Head of caudate nucleus (tissue), 42 donors: Measurements from ENCODE around the gene RNF157.

Experiments
- DNase-seq, 42 donors: peaks; one replicate each; pipeline versions ENCODE4 v3.0.0 to v3.0.0-alpha.2; 2020 to 2021; ENCODE audit warnings: mixed read lengths in 7 of 42
- intact Hi-C: fragments of 100-400 bp; cut with DNase I; formaldehyde crosslinking; loops from one replicate; pipeline ENCODE4 v1.15.0; 2022

RNF157 gene

DNA sequence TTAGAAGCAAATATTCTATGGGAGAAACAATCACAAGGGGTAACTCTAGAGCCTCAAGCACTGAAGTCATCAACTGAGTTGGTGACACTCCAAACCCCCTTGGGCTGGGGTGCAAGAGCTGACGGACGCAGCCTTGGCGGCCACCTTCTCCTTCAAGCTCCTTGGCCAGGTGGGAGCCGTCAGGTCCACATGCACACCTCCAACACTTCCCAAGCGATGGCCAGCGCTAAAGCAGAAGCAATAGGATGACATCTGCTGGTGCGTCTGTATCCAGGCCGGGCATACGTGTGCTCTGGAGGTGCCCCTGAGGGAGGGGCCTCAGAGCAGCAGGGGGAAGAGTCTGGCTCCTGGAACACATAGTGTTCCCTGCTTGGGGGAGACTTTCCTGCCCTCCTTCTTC, 87.1 kb downstream of the RNF157 start:
- intact Hi-C loops, result no loop called here
- peak in 2 of 42 donors; percentile 3 to 21 for DNase-seq

DNA sequence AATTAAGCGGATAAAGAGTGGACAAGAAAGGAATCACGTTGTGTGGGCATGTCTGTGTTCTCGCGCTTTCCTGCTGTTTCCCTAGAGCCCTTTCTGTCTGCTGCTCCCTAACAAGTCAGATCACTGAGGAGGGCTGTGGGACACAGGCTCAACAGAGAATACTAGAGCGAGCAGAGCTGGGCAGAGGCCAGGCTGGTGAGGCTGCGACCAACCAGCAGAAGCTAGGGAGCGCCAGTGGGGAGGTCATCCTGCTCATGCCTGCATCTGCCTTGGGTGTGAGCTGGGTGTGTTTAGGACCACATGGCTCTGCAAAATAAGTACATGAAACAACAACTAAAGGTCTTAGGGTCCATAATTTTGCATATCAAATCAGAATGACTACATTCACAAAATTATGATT, 87.7 kb downstream of the RNF157 start:
- intact Hi-C loops, result no loop called here
- peak in 7 of 42 donors; percentile 28 to 56 (median 43) for DNase-seq

DNA sequence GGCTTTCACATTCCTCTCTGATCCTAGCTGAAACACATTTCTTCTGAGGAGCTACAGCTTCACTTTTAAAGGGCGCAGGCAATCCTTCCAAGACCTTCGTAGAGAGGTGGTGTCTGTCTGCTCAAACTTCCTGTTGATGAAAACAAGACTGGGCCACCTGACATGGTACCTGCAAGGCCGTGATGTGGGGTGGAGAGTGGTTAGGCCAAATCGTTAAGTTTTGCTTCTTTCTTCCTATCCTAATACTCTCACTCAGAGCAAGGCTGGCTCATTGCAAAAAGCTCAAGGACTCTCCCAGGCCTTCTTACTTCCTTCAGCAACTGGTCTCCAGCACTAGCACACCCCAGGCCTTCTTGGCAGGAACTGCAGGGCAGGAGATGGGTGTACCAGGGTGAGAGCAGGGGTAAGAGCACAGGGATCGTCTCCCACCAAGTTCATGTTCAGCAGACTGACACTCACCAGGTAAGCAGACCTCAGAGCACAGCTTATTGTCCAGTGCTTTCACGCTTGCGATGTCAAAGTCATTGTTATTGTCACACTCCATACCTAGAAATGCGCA, 88.3 kb downstream of the RNF157 start:
- intact Hi-C loops, result no loop called here
- peak in 1 of 42 donors; percentile 3 for DNase-seq

DNA sequence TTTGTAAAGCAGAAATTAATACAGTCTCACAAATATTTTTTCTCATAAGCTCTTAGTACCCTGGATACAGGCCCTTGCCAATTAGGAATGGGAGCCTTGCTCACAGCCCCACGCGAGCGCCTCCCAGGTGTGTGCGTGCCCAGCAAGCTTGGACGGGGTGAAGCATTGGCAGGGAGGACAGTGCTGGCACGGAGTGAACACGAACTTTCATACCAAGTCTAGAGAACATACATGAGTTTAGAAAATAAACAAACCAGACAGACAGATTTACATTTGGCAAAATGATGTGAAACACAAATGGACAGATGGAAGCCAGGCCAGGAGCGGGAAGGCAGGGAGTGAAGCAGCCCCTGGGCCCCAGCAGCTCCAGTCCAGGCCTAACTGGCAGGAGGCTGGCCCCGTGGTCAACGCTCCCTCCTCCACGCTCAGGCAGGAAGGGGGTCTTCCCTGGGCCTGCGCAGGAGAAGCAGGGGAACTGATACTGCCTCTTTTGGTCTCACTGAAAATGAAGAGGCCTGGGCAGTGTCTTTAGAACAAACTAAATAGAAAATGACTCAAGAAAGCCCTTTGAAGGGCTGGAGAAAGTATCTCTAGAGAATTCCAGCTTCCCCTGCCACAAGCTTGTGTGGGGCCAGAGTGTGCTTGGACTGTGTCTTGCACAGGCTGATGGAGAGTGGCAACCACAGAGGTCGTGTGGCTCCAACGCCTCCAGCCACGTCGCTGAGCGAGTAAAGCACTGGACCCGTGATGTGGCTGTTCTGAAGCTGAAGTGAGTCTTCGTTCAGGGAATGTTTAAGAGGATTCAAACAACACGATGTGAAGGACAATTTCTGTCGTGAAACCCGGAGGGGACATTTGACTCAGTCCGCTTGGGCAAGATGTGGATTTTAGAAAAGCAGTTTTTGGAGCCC, 89.3 kb downstream of the RNF157 start:
- DNase-seq, result peak in 2 of 42 donors; percentile 23 to 42
- intact Hi-C loops, result no loop called here

DNA sequence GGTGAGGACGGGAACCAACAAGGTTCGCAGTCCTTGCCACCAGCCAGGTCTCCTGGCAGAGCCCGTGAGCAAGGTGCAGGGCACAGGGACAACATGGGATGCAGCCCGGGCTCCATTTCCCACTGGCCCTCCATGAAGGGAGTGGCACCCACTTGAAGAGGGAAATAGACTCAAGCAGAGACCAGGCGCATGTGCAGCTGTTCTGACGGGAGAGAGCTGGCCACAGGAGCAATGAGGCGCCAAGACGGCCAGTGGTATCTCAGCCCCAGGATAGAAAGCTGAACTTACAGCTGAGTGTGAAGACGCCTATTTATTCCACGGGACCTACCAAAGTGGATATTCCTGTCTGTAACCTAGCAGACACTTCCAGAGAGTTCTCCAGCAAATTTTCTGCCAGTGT, 91.1 kb downstream of the RNF157 start:
- no peak for DNase-seq
- intact Hi-C loops, result no loop called here

DNA sequence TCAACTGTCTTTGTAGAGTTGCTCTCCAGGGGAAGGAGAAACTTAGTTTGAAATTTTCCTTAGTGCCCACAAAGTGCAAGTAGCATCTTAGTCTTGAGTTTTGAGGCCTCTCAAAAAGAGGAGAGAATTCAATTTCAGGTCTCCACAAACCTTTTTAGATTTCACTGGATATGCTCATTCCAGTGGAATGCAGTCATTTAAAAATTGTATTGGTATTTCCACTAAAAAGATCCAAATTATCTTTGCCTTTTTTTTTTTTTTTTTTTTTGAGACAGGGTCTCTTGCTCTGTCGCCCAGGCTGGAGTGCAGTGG, 92.3 kb downstream of the RNF157 start:
- DNase-seq, result no peak
- intact Hi-C loops, result no loop called here

DNA sequence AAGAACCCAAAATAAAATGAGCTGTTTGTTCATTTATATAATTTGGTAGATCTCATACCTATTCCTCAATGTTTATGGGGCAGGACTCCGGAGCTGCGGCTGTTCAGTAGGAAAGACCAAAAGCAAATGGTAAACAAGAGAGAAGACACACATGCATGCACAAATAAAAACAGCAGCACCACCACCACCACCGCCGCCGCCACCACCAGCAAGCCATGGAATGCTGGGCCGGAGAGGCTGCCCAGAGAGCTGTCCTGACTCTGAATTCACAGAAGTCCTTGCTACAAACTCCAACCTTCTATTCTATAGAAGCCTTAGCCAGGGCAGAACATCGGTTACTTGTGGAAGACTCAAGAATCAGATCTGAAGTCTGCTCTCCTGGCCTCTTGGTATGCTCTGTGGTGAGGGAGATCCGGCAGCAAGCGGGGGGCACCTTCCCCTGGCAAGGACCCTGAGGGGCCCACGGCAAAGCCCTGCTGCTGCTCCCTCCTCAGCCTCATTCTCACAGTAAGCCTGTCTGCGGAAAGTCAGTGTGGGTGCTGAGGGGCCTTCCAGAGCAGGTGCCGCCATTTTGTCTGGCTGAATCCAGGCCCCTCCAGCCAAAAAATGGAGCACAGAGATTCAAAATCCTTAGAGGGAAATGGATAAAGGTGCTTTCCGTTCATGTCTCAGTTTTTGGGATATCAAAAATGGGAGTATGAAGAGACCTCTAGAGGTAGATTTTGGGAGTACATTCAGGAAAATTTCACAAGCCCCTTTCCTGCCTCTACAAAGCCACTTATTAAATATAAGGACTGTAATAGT, 92.9 kb downstream of the RNF157 start:
- no peak for DNase-seq
- intact Hi-C loops, result no loop called here

DNA sequence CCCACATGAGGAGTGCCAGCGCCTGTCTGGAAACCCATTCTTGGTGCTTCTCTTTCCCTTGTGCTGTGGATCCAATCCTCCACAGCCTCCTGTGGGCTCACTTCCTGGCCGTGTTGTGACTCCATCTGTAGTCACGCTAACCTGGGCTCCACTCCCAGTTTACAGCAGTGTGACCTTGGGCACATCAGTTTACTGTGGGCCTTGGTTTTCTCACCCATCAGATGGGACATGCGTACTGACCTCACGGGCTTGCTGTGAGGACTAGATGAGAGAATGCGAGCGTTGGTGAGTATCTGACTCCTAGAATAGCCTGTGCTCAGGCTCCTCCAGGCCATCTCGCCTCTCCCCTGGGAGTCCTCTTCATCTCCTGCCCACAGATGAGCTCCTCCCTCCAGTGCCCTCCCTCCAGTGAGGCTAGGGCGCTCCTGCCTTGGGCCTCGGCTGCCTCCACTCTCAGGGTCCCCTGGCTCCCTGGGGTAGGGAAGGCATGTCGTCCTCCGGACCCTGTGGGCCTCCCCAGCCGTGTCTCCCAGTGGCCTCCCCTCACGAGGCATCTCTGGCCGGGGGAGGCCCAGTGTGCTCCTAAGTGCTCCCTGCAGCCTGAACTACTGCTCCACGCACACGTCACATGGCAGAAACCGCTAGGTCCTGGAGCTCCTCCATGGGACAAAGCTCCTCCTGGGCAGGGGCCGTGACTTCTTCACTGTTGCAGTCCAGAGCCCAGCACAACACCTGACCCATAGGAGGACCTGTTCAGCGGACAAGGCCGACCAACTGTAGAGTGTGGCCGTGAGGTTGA, 94.0 kb downstream of the RNF157 start:
- intact Hi-C loops, result no loop called here
- no peak for DNase-seq

DNA sequence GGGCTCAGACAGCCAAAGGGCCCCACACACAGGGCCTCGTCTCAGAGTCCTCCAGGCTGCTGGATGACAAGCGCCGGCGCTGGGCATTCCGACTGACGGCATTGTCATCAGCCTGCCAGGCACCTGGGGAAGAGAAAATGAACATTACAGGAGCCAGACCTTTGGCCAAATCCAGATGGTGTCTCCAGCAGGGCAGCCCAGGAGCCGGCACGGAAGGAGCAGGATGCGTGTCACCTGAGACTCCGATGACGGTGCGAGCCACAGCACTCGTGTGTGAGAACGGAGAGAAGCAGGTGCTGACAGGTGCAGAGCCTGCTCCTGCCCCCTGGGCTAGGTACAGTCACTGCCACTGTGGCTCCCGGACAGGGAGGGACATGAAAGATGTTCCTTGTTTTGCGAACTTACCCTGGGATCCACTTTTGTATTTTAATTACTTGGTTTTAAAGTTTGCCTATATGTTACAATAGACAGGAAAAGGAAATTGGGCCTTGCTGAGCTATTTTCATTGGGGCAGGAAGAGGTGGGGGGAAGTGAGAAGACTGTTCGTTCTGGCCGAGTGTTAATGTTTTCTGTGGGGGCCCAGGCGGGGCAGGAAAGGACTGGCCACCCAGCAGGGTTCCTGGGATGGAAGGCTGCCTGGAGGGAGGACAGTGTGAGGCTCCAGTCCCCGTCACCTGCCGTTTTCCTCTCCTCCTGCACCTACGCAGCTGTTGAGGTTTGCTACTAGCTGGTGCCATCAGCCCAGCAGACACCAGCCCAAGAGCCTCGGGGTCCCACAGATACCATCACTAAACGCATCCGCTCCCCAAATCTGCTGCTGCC, 94.9 kb downstream of the RNF157 start:
- intact Hi-C loops, result no loop called here

DNA sequence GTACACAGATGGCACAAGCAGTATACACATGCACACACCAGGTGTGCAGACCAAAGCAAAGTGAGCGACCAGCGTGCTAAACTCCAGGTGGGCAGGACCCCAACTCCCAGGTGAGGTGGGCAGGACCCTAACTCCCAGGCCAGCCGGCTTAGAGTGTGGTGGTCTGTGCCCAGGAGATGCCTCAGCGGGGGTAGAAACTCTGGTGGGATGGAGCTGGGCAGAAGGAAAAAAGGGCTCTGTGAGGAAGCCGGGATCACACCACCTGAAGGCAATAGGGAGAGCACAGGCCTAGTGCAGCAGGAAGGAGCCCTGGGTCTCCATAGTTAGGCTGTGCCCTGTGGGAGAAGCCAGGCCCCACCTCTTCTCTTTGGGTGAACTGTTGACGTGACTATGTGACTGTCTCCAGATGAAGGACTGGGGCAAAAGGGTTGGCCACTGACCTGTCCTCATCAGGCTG, 97.7 kb downstream of the RNF157 start:
- intact Hi-C loops, result no loop called here
- DNase-seq, result peak in 1 of 42 donors; percentile 22

More for the DNA sequence above, 94.9 kb downstream of the RNF157 start:
- no peak for DNase-seq

DNA sequence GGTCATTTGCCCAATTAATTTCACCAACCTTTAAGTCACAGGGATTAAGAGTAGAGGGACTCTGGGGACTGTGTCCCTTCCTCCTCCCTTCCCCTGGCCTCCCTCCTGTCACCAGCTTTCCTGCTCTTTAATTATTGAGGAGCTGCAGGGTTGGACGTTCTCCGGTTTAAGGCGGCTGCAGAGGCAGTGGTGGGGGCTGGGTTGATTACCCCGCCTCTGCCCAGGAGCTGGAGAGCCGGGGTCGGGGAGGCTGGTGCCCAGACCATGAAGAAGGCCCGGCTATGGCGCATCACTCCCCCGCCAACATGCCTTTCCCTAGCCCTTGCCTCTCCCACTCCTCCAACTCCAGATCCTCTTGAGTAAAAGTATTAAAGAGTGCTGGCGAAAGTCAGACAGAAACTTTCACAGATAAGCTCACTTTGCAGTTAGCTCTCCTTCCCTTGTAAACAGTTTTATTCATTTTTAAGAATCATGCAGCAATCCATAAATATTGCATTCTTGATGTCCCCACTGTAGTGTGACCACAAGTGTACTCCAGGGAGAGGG, 98.2 kb downstream of the RNF157 start:
- DNase-seq, result peak in 1 of 42 donors; percentile 18

DNA sequence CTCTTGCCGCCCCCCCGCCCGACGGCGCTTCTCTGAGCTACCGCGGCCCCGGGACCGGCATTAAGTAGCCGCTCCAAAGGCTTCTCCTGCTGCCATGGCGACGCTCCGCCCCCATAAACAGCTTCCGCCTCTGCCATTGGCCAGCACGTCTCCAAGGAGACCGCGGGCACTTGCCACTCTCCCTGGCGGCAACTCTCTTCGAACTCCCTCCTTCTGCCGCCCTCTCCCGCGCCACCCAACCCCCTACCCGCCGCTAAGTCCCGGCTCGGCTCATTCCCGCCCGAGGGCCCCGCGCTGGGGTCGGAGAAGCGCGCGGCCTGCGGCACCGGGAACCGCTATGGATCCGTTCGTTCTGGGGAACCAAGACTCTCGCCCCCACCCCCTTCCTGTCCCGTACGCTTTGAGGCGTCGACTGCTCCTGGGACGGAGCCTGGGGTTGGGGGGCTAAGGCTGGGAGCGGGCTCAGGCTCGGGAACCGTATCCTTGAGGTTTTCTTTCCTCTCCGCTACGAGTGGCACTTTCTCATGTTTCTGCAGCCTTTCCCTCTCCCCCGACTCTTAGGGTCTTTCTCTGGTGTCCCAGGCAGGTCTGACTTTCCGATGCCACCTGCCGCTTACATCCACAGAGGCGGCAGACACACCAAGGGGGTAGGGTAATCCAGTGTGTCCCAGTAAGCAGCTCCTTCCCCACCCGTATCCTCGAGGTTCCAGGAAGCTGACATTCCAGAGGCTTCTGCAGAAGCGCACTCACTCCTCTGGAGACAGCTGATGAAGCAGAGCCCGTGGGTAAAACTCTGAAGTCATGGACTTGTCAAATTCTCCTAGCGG, 98.9 kb downstream of the RNF157 start, which contains the start of gene FOXJ1:
Gene FOXJ1, minus strand, starts transcription at position 34 of the 827 bp plus-strand sequence. CDS start 850 bp downstream, outside the sequence.
- peak; percentile 83 to 96 (median 93) for DNase-seq
- intact Hi-C loops, result no loop called here

More for the DNA sequence above, 98.2 kb downstream of the RNF157 start:
- intact Hi-C loops, result no loop called here

DNA sequence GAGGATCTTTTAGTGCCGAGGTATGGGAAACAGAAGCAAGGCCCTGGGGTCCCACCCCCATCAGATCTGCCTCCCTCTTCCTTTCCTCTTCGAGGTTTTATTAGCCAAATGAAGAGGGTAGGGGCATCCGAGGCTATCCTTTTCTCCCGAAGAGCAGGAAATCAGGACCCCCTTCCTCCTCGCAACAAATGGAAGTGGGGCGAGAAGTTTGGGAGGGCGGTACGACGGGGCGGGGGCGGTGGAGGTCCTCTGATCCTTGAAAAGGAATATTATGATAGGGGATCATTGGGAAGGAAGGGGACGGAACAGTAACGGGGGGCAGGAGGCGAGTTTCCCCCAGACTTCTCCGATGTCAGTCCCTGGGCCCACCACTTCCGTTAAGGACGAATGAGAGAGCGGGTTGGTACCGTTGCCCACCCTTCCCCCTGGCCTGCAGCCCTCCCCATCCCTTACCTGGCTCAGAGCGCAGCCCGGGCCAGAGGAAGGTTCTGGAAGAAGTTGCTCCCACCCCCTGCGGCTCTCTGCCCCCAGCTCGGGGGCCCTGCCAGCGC, 99.6 kb downstream of the RNF157 start:
- no peak for DNase-seq
- intact Hi-C loops, result no loop called here

DNA sequence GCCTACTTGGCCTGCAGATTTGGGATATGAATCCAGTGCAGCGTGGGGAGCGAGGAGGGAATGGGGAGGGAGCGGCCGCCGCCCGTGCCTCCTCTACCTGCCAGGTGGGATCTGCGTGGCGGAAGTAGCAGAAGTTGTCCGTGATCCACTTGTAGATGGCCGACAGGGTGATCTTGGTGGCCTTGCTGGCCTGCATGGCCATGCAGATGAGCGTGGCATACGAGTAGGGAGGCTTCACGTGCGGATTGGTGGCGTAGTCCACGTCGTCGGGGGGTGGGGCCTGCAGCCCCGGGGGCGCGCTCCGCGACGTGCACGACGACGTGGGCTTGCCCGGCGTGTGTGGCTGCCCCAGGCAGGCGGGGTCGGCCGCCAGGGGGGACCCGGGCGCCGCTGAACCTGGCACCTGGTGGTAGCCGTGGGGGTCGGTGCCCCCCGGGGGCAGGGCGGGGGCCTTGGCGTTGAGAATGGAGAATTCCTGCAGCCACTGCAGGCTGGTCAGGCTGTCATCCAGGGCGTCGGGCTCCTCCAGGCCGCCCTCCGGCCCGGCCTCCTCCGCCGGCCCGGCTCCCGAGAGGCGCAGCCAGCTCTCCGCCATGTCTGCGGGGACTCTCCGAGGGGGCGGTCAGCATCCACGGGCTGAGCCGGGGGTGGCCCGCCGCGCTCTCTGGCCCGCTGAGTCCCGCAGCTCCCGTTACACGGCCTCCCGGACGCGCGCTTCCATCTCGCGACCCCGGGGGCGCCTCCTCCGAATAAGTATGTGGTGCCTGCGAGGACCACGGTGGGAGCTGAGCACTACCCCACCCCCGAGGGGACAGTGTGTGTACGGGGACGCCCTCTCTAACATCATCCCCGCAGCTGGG, 100.3 kb downstream of the RNF157 start:
- intact Hi-C loops, result loop anchor here (10.0 kb wide), 1 partner anchor 45 kb away; no protein-coding TSS in a partner anchor
- DNase-seq, result no peak
